IMR-90 (cell line): ENCODE measurements around the gene ADAP2. TPM values are rescaled to one million over a fixed set of nuclear protein-coding genes. Genes with fewer than 3 reads are reported as not detected.

Experiments used
- ATAC-seq: fragments of 200-7000 bp; cut with Tn5 transposase; 2 replicates; pipeline ENCODE4 v1.9.1; 2020; ENCODE audit warnings: low read depth, mild to moderate bottlenecking, moderate library complexity
- BruUV-seq: library from RNA; stranded (reverse); fragments of 400-500 nt; replicated peaks from 2 replicates; lab custom pipeline; 2021; lab: Mats Ljungman, UMichigan
- CTCF ChIA-PET: fragments of 300-600 bp; formaldehyde crosslinking; extraction: SDS; loops from one replicate; lab custom pipeline; 2021; ENCODE audit warnings: antibody characterized with exemption; lab: Yijun Ruan, JAX
- POLR2A ChIA-PET: fragments of 300-600 bp; sonication (Branson Sonifier 250); formaldehyde crosslinking; loops from one replicate; lab custom pipeline; 2022; ENCODE audit warnings: antibody characterized with exemption; ENCODE audit not compliant: unreplicated experiment; lab: Charles Lee
- DNase-seq: peaks from one replicate; pipeline ENCODE4 v3.0.0; 2013
- H2AFZ ChIP-seq: replicated peaks from 2 replicates; pipeline ENCODE3; 2013; ENCODE audit warnings: low read length, mild to moderate bottlenecking; ENCODE audit not compliant: poor library complexity
- H2AK5ac ChIP-seq: 2 replicates; pipeline ENCODE4 v1.6.1; 2013; ENCODE audit warnings: low read depth, low read length, inconsistent platforms
- H2AK9ac ChIP-seq: replicated peaks from 2 replicates; pipeline ENCODE3; 2013; ENCODE audit warnings: mild to moderate bottlenecking, low read depth, low read length, moderate library complexity; ENCODE audit not compliant: poor library complexity
- H2BK120ac ChIP-seq: 2 replicates; pipeline ENCODE4 v1.6.1; 2013; ENCODE audit warnings: low read depth, low read length, inconsistent platforms
- H2BK15ac ChIP-seq: 3 replicates; pipeline ENCODE4 v1.6.1; 2013; ENCODE audit warnings: low read depth, low read length, inconsistent platforms
- H2BK20ac ChIP-seq: 2 replicates; pipeline ENCODE4 v1.6.1; 2013; ENCODE audit warnings: low read depth, mild to moderate bottlenecking, inconsistent platforms, low read length, moderate library complexity
- H2BK5ac ChIP-seq: 2 replicates; pipeline ENCODE4 v1.6.1; 2013; ENCODE audit warnings: mild to moderate bottlenecking, low read depth, low read length, inconsistent platforms; ENCODE audit not compliant: poor library complexity, severe bottlenecking
- H3K14ac ChIP-seq: replicated peaks from 2 replicates; pipeline ENCODE4 v1.6.1; 2013; ENCODE audit warnings: low read depth, low read length, inconsistent platforms
- H3K18ac ChIP-seq: 2 replicates; pipeline ENCODE4 v1.6.1; 2013; ENCODE audit warnings: low read depth, low read length, control low read depth
- H3K23ac ChIP-seq: 2 replicates; pipeline ENCODE4 v1.6.1; 2013; ENCODE audit warnings: low read depth, low read length, inconsistent platforms
- H3K27ac ChIP-seq: 2 replicates; pipeline ENCODE4 v1.5.1; 2013; ENCODE audit warnings: mild to moderate bottlenecking, control low read depth, low read length; ENCODE audit not compliant: insufficient read depth
- H3K27me3 ChIP-seq: 2 replicates; pipeline ENCODE4 v1.6.1; 2013; ENCODE audit warnings: low read length; ENCODE audit not compliant: control insufficient read depth, insufficient read depth
- H3K36me3 ChIP-seq: 2 replicates; pipeline ENCODE4 v1.6.1; 2013; ENCODE audit warnings: low read length, mixed read lengths; ENCODE audit not compliant: control insufficient read depth, insufficient read depth
- H3K4ac ChIP-seq: 2 replicates; pipeline ENCODE4 v1.6.1; 2013; ENCODE audit warnings: low read depth, low read length, inconsistent platforms
- H3K4me1 ChIP-seq: 2 replicates; pipeline ENCODE4 v1.6.1; 2013; ENCODE audit warnings: low read length, mixed read lengths; ENCODE audit not compliant: control insufficient read depth, insufficient read depth
- H3K4me2 ChIP-seq: 2 replicates; pipeline ENCODE4 v1.6.1; 2013; ENCODE audit warnings: low read depth, mild to moderate bottlenecking, control low read depth, low read length, moderate library complexity
- H3K4me3 ChIP-seq: 2 replicates; pipeline ENCODE4 v1.5.1; 2013; ENCODE audit warnings: low read depth, mild to moderate bottlenecking, control low read depth, low read length, moderate library complexity; ENCODE audit not compliant: insufficient read depth
- H3K56ac ChIP-seq: 2 replicates; pipeline ENCODE4 v1.6.1; 2013; ENCODE audit warnings: low read length, inconsistent platforms; ENCODE audit not compliant: insufficient read depth; ENCODE audit errors: extremely low read depth
- H3K79me1 ChIP-seq, 2 experiments: 2 replicates each; pipeline ENCODE4 v1.6.1; 2013; ENCODE audit warnings: low read length in 2 of 2, inconsistent platforms in 1 of 2, low read depth in 1 of 2
- H3K9ac ChIP-seq: 2 replicates; pipeline ENCODE4 v1.6.1; 2013; ENCODE audit warnings: low read depth, low read length, control low read depth
- H3K9me1 ChIP-seq: 2 replicates; pipeline ENCODE4 v1.6.1; 2013; ENCODE audit warnings: low read length, inconsistent platforms; ENCODE audit not compliant: insufficient read depth
- H3K9me3 ChIP-seq: 2 replicates; pipeline ENCODE4 v1.6.1; 2013; ENCODE audit warnings: low read length; ENCODE audit not compliant: control insufficient read depth, insufficient read depth
- H4K20me1 ChIP-seq: 2 replicates; pipeline ENCODE4 v1.6.1; 2013; ENCODE audit warnings: low read length, inconsistent platforms; ENCODE audit not compliant: insufficient read depth
- H4K5ac ChIP-seq: 2 replicates; pipeline ENCODE4 v1.6.1; 2013; ENCODE audit warnings: mild to moderate bottlenecking, low read depth, low read length, control low read depth
- H4K8ac ChIP-seq, 2 experiments: 2 replicates each; pipeline ENCODE4 v1.6.1; 2013; ENCODE audit warnings: low read depth in 2 of 2, low read length in 2 of 2, control low read depth in 1 of 2, inconsistent platforms in 1 of 2
- H4K91ac ChIP-seq: 2 replicates; pipeline ENCODE4 v1.6.1; 2013; ENCODE audit warnings: low read depth, low read length, inconsistent platforms; ENCODE audit not compliant: insufficient read depth
- BHLHE40 ChIP-seq: fragments of 150-350 bp; IDR thresholded peaks from 2 replicates; pipeline ENCODE4 v1.6.1; 2016; ENCODE audit warnings: mild to moderate bottlenecking, low read depth, low read length
- CEBPB ChIP-seq: IDR thresholded peaks from 2 replicates; pipeline ENCODE4 v1.6.1; 2012; ENCODE audit warnings: low read depth, low read length, improper control_type of control experiment
- CHD1 ChIP-seq: IDR thresholded peaks from 2 replicates; pipeline ENCODE4 v1.6.1; 2012; ENCODE audit warnings: low read depth, low read length, improper control_type of control experiment
- FOS ChIP-seq: fragments of 150-350 bp; IDR thresholded peaks from 2 replicates; pipeline ENCODE4 v1.6.1; 2016; ENCODE audit warnings: low read depth, low read length
- MAFK ChIP-seq: IDR thresholded peaks from 2 replicates; pipeline ENCODE4 v1.6.1; 2012; ENCODE audit warnings: low read depth, low read length, improper control_type of control experiment
- MAZ ChIP-seq: IDR thresholded peaks from 2 replicates; pipeline ENCODE4 v1.6.1; 2012; ENCODE audit warnings: low read depth, mild to moderate bottlenecking, low read length, improper control_type of control experiment, moderate library complexity, borderline replicate concordance
- MXI1 ChIP-seq: IDR thresholded peaks from 2 replicates; pipeline ENCODE4 v1.6.1; 2012; ENCODE audit warnings: low read depth, mild to moderate bottlenecking, low read length, moderate library complexity, borderline replicate concordance
- NFE2L2 ChIP-seq: fragments of 150-350 bp; IDR thresholded peaks from 2 replicates; pipeline ENCODE4 v1.6.1; 2016; ENCODE audit warnings: low read depth, mild to moderate bottlenecking, low read length
- POLR2A ChIP-seq: IDR thresholded peaks from 2 replicates; pipeline ENCODE4 v1.6.1; 2012; ENCODE audit warnings: mild to moderate bottlenecking, low read depth, low read length
- RCOR1 ChIP-seq: IDR thresholded peaks from 2 replicates; pipeline ENCODE4 v1.6.1; 2012; ENCODE audit warnings: mild to moderate bottlenecking, low read length, improper control_type of control experiment; ENCODE audit not compliant: insufficient replicate concordance
- RFX5 ChIP-seq: IDR thresholded peaks from 2 replicates; pipeline ENCODE4 v1.8.0; 2012; ENCODE audit warnings: low read depth, mild to moderate bottlenecking, low read length, moderate library complexity
- SMC3 ChIP-seq: fragments of 150-350 bp; IDR thresholded peaks from 2 replicates; pipeline ENCODE4 v1.6.1; 2016; ENCODE audit warnings: low read depth, mild to moderate bottlenecking, antibody characterized with exemption, low read length, moderate library complexity
- WGBS, 2 experiments: methylation state at CpG; one replicate each; pipeline versions ENCODE4 v1.1.5 to v1.1.7; 2013; ENCODE audit warnings: missing lambda C conversion rate in 2 of 2; ENCODE audit not compliant: insufficient read length in 1 of 2; ENCODE audit errors: extremely low coverage in 2 of 2; 5-methylcytosine and 5-hydroxymethylcytosine counted together
- dilution Hi-C: fragments of 300-500 bp; cut with HindIII; formaldehyde crosslinking; loops from one replicate; pipeline ENCODE4 v1.14.3; 2018; ENCODE audit warnings: low sequenced_read_pairs; ENCODE audit not compliant: unreplicated experiment
- in situ Hi-C: fragments of 300-500 bp; cut with MboI; formaldehyde crosslinking; loops from 3 replicates; pipeline ENCODE4 v1.14.3; 2019; ENCODE audit warnings: low sequenced_read_pairs, inconsistent platforms, mixed read lengths
- intact Hi-C: fragments of 100-400 bp; cut with micrococcal nuclease; formaldehyde crosslinking; loops from 2 replicates; pipeline ENCODE4 v1.10.0; 2022
- polyA plus RNA-seq, 3 experiments: library from polyadenylated mRNA; depleted of rRNA; stranded (reverse); fragments of >200 nt; gene quantifications; 2 replicates each; pipeline ENCODE4 v1.2.3, GENCODE V29; 2012; ENCODE audit warnings: low replicate concordance in 1 of 3
- total RNA-seq: library from RNA; depleted of rRNA; stranded (reverse); fragments of >200 nt; gene quantifications from 2 replicates; pipeline ENCODE4 v1.2.3, GENCODE V29; 2012
- TF ChIP-seq, protein P1 (sequence below): fragments of 150-350 bp; IDR thresholded peaks from 2 replicates; pipeline ENCODE4 v1.6.1; 2017; ENCODE audit warnings: mild to moderate bottlenecking, antibody characterized with exemption, low read length, low read depth
- TF ChIP-seq, protein P2 (sequence below): fragments of 150-350 bp; IDR thresholded peaks from 2 replicates; pipeline ENCODE4 v1.6.1; 2016; ENCODE audit warnings: low read depth, mild to moderate bottlenecking, low read length, moderate library complexity, borderline replicate concordance

Gene ADAP2
- total and polyA plus RNA-seq, 2 of the 4 experiments (the other 2 are of a cell fraction): 0.90 to 1.2 TPM

DNA sequence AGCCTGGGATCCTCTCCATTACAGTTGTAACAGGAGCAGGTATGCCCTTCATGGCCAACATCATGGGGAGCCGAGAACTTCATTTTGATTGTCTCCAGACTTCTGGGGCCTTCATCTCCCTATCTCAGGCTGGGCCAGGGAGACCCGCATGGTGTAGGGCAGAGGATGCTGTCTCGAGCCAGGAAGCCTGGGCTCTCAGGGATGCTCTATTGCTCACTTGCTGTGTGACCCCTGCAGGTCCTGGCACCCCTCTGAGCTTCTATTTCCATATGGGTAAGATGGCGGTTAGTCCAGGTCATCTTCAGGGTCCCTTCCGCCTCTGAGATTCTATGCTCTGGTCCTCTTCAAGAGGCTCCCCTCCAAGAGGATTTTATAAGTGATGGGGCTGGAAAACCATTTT lies 28.4 kb downstream of the ADAP2 start:
- no peak overlapping the region for H3K4me3 ChIP-seq
- no peaks in the 10 kb centered on the region for H3K36me3 ChIP-seq
- intact Hi-C loops: no loop called here
- peaks cover 4% of the 10 kb centered on the region; the same call in 1 of the 2 replicates for H3K4me1 ChIP-seq
- no peak overlapping the region for H2BK15ac ChIP-seq
- POLR2A ChIA-PET: no interaction called here
- in situ Hi-C loops: no loop called here
- H2BK20ac ChIP-seq: no peak overlapping the region
- dilution Hi-C loops: no loop called here
- H3K79me1 ChIP-seq: no peaks in the 10 kb centered on the region
- CTCF ChIA-PET: no interaction called here
- no peak overlapping the region for H3K14ac ChIP-seq
- no peak overlapping the region for H2AFZ ChIP-seq
- no TSS peak for BruUV-seq
- no peak for ATAC-seq
- H4K8ac ChIP-seq: no peak overlapping the region
- no peak overlapping the region for H4K5ac ChIP-seq
- H2BK120ac ChIP-seq: no peak overlapping the region
- no peak overlapping the region for H3K27ac ChIP-seq
- no peak overlapping the region for H3K9ac ChIP-seq
- no peak overlapping the region for H3K23ac ChIP-seq
- TF ChIP-seq MAZ (no peak), MXI1 (no peak), MAFK (no peak), CEBPB (no peak), SMC3 (no peak), RFX5 (no peak), NFE2L2 (no peak), BHLHE40 (no peak), CHD1 (no peak), RCOR1 (no peak), FOS (no peak), POLR2A (no peak)
- TF ChIP-seq, protein P1, sequence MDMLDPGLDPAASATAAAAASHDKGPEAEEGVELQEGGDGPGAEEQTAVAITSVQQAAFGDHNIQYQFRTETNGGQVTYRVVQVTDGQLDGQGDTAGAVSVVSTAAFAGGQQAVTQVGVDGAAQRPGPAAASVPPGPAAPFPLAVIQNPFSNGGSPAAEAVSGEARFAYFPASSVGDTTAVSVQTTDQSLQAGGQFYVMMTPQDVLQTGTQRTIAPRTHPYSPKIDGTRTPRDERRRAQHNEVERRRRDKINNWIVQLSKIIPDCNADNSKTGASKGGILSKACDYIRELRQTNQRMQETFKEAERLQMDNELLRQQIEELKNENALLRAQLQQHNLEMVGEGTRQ: no peak
- TF ChIP-seq, protein P2, sequence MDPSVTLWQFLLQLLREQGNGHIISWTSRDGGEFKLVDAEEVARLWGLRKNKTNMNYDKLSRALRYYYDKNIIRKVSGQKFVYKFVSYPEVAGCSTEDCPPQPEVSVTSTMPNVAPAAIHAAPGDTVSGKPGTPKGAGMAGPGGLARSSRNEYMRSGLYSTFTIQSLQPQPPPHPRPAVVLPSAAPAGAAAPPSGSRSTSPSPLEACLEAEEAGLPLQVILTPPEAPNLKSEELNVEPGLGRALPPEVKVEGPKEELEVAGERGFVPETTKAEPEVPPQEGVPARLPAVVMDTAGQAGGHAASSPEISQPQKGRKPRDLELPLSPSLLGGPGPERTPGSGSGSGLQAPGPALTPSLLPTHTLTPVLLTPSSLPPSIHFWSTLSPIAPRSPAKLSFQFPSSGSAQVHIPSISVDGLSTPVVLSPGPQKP: no peak
- no peak overlapping the region for H3K4me2 ChIP-seq
- H3K18ac ChIP-seq: no peak overlapping the region
- H2AK9ac ChIP-seq: no peak overlapping the region
- 83% methylated on average over 1 of the region's 5 CpGs; no CpG with 5 or more reads in 1 of the 2 experiments for WGBS, 2 experiments
- no peaks in the 10 kb centered on the region for H3K9me3 ChIP-seq
- no peaks in the 10 kb centered on the region; the same call in 1 of the 2 replicates for H3K27me3 ChIP-seq
- H3K9me1 ChIP-seq: 0 out of 2 replicates have a peak, but pooled peaks cover under 1% of the 10 kb centered on the region
- no peak overlapping the region for H4K91ac ChIP-seq
- no peaks in the 10 kb centered on the region for H4K20me1 ChIP-seq
- no peak overlapping the region for H3K56ac ChIP-seq
- no peak overlapping the region for H3K4ac ChIP-seq
- no peak overlapping the region for H2BK5ac ChIP-seq
- DNase-seq: no peak
- H2AK5ac ChIP-seq: no peak overlapping the region; the same call in 1 of the 2 replicates
